Breast epithelium (tissue), 4 donors: Measurements from ENCODE around the gene TBC1D8. TPM values are rescaled to one million over a fixed set of nuclear protein-coding genes. Genes with fewer than 3 reads are reported as not detected.
A peak's percentile ranks its signal among the peaks of the same experiment; 100 is the strongest.

Experiments
- DNase-seq, 2 donors: peaks; one replicate each; pipeline ENCODE4 v3.0.0-alpha.2; 2019; ENCODE audit warnings: low spot score in 2 of 2
- H3K27ac ChIP-seq, 2 donors: fragments of 200-600 bp; sonication (generic) in 1 of 2; one replicate each; pipeline ENCODE4 v1.5.1; 2016 to 2019; ENCODE audit warnings: mild to moderate bottlenecking in 1 of 2
- H3K27me3 ChIP-seq, 2 donors: fragments of 200-600 bp; sonication (generic) in 1 of 2; one replicate each; pipeline versions ENCODE4 v1.5.1 to v1.6.0; 2017 to 2019; ENCODE audit warnings: control low read depth in 1 of 2, mild to moderate bottlenecking in 1 of 2
- H3K36me3 ChIP-seq: fragments of 200-600 bp; one replicate; pipeline ENCODE4 v1.5.1; 2019
- H3K4me1 ChIP-seq, 2 donors: fragments of 200-600 bp; sonication (generic); one replicate each; pipeline ENCODE4 v1.5.1; 2016 to 2019; ENCODE audit warnings: control low read depth in 1 of 2
- H3K4me3 ChIP-seq, 3 donors: fragments of 200-600 bp; sonication (generic); 1 replicate in 2 of 3; 2 replicates in 1 of 3; pipeline ENCODE4 v1.5.1; 2016 to 2019; ENCODE audit warnings: mild to moderate bottlenecking in 3 of 3, moderate library complexity in 2 of 3
- H3K9me3 ChIP-seq, 2 donors: fragments of 200-600 bp; sonication (generic) in 1 of 2; one replicate each; pipeline ENCODE4 v1.5.1; 2016 to 2019; ENCODE audit warnings: control low read depth in 1 of 2
- CTCF ChIP-seq, 3 donors: fragments of 450-650 bp; IDR thresholded peaks; one replicate each; pipeline ENCODE4 v1.5.1; 2016 to 2017; ENCODE audit warnings: antibody characterized with exemption in 3 of 3, mild to moderate bottlenecking in 3 of 3, moderate library complexity in 3 of 3
- POLR2A ChIP-seq: fragments of 450-650 bp; IDR thresholded peaks from one replicate; pipeline ENCODE4 v1.6.1; 2016; ENCODE audit warnings: antibody characterized with exemption, mild to moderate bottlenecking, moderate library complexity
- POLR2AphosphoS5 ChIP-seq, 3 donors: sonication (generic); formaldehyde crosslinking; IDR thresholded peaks; one replicate each; pipeline ENCODE4 v1.6.1; 2017; ENCODE audit warnings: antibody characterized with exemption in 3 of 3
- intact Hi-C: fragments of 100-400 bp; cut with DNase I; formaldehyde crosslinking; loops from one replicate; pipeline ENCODE4 v1.15.1; 2023; ENCODE audit warnings: low total_unique reads
- total RNA-seq, 3 donors: library from RNA; depleted of rRNA; stranded (reverse); fragments of >200 nt; gene quantifications; one replicate each; pipeline ENCODE4 v1.1.0, GENCODE V29; 2016

The TBC1D8 gene
- total RNA-seq, 3 donors from 2014 or later, result 19.5 to 92.4 (median 89.7) TPM

GRCh38 chr2:101004620-101005325 is 146.4 kb downstream of the TBC1D8 start:
- H3K4me1 ChIP-seq, result peaks cover 0 to 8% of the 10 kb centered on the region in 2 donors
- TF ChIP-seq CTCF (IDR thresholded peaks at IDR 0.05), result no peak
- no peak for TF ChIP-seq POLR2AphosphoS5 (IDR thresholded peaks at IDR 0.05)
- TF ChIP-seq POLR2A, result no peak
- intact Hi-C loops, result no loop called here
- no peak overlapping the region for H3K4me3 ChIP-seq
- DNase-seq, result no peak
- H3K27me3 ChIP-seq, result no peaks in the 10 kb centered on the region
- H3K9me3 ChIP-seq, result no peaks in the 10 kb centered on the region
- no peak overlapping the region for H3K27ac ChIP-seq
- H3K36me3 ChIP-seq, result peaks cover 16% of the 10 kb centered on the region

- Histone ChIP-seq H3K4me1 (peaks cover 0 to 8% of the 10 kb centered on the region in 2 donors), H3K36me3 (peaks cover 11% of the 10 kb centered on the region), H3K9me3 (no peaks in the 10 kb centered on the region), H3K27ac (peak overlapping the region; percentile 92 to 96), H3K27me3 (no peaks in the 10 kb centered on the region), H3K4me3 (peak overlapping the region; percentile 82 to 98 (median 92))
- TF ChIP-seq POLR2AphosphoS5 (IDR thresholded peaks at IDR 0.05), result no peak
- no peak for TF ChIP-seq CTCF (IDR thresholded peaks at IDR 0.05)
- no peak for TF ChIP-seq POLR2A
- no peak for DNase-seq
- intact Hi-C loops, result no loop called here
Observed at GRCh38 chr2:101003278-101003775, 147.9 kb downstream of the TBC1D8 start.

GRCh38 chr2:101002562-101003277 is 148.5 kb downstream of the TBC1D8 start:
- intact Hi-C loops, result no loop called here
- H3K4me3 ChIP-seq, result peak overlapping the region; percentile 82 to 98 (median 92)

GRCh38 chr2:101001691-101002561 is 149.3 kb downstream of the TBC1D8 start, which contains the start of gene RPL31:
RPL31 (plus strand) TSS chr2:101002289; CDS start chr2:101002702, 413 bp downstream.
- Histone ChIP-seq H3K4me3 (peak within 1 kb of the TSS; percentile 82 to 98 (median 92)), H3K27me3 (no peaks in the 10 kb centered on the region), H3K4me1 (peaks cover 0 to 8% of the 10 kb centered on the region in 2 donors), H3K9me3 (no peaks in the 10 kb centered on the region), H3K36me3 (peaks cover 6% of the 10 kb centered on the region), H3K27ac (peak within 1 kb of the TSS; percentile 92 to 96)
- intact Hi-C loops, result no loop called here
- DNase-seq, result peak; percentile 96
- TF ChIP-seq POLR2A (peak; percentile 79), POLR2AphosphoS5 (IDR thresholded peaks at IDR 0.05) (peak; percentile 90 to 98 (median 94)), CTCF (IDR thresholded peaks at IDR 0.05) (peak in 1 of 3 donors; percentile 21)

More at GRCh38 chr2:101002562-101003277, 148.5 kb downstream of the TBC1D8 start:
- H3K4me1 ChIP-seq, result peaks cover 0 to 8% of the 10 kb centered on the region in 2 donors
- no peaks in the 10 kb centered on the region for H3K9me3 ChIP-seq
- H3K27ac ChIP-seq, result peak overlapping the region; percentile 92 to 96
- TF ChIP-seq CTCF (IDR thresholded peaks at IDR 0.05) (no peak), POLR2A (no peak), POLR2AphosphoS5 (IDR thresholded peaks at IDR 0.05) (no peak)
- DNase-seq, result no peak
- no peaks in the 10 kb centered on the region for H3K27me3 ChIP-seq
- H3K36me3 ChIP-seq, result peaks cover 8% of the 10 kb centered on the region
